ENCODE data around the gene PRKAG1. TPM values are rescaled to one million over a fixed set of nuclear protein-coding genes. Genes with fewer than 3 reads are reported as not detected.

The PRKAG1 gene
- total and polyA plus RNA-seq, 2 donors (not counting 1 experiment from before 2014, with no cell fraction given) = 28.5 to 60.0 TPM

DNA sequence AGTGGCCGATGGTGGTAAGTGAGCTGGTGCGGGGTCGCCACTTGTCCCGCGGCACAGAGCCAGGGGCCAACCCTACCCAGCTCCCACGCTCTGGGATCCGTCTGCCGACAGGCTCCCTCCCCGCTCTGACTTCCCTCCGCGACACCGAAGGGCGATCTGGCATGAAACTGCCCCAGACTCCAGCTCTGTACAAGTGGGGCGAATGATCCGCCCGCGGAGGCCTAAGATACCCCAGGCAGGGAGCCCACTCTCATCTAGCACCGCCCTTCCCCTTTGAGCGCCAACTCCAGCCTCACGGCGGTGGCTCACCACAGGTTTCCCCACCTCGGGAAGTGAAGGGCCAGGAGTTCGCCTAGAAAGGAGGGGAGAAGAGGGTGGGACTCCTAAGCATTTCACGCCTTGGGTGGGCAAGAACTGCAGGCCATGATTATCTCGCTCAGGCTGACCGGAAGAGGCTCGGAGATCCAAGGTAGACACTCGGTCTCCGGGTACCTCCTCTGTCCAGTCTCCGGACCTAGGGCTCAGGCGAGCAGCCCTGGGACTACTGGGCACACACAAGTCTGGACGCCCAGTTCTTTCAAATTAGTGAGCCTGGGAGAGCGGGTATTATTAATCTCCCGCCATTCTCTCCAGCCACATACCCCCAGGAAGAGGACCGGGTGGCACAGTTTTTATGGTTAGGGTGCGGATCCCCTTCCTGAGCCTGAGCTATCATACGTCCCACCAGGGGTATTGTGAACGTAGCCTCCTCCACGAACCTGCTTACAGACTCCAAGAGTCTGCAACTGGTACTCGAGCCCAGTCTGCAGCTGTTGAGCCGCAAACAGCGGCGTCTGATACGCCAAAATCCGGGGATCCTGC, 39.6 kb downstream of the PRKAG1 start:
- H3K4me3 Mint-ChIP-seq = peak overlapping the region; percentile 93
- Histone ChIP-seq H3K27ac (ENCODE audit: low read length in 2 of 2) (no peak overlapping the region), H3K9me3 (ENCODE audit: control extremely low read depth in 1 of 3, control insufficient read depth in 2 of 3, insufficient read depth in 1 of 3, low read length in 2 of 3) (peaks cover 0 to 25% (median 0%) of the 10 kb centered on the region in 3 donors), H3K9ac (ENCODE audit: low read length) (peak overlapping the region; percentile 76), H3K36me3 (replicated peaks in 1 of 2; ENCODE audit: control extremely low read depth in 1 of 2, control insufficient read depth in 1 of 2, extremely low read depth in 1 of 2, insufficient read depth in 2 of 2, low read length in 1 of 2) (no peaks in the 10 kb centered on the region), H2AFZ (ENCODE audit: insufficient read depth, low read depth, low read length, poor library complexity, severe bottlenecking) (peak overlapping the region; percentile 86), H3K27me3 (replicated peaks in 1 of 4; ENCODE audit: control extremely low read depth in 1 of 4, control insufficient read depth in 3 of 4, insufficient read depth in 4 of 4, low read length in 3 of 4) (peaks cover 2 to 76% (median 41%) of the 10 kb centered on the region in 4 experiments), H4K20me1 (ENCODE audit: control insufficient read depth, insufficient read depth, low read length, poor library complexity, severe bottlenecking) (peaks cover under 1% of the 10 kb centered on the region), H3K4me1 (ENCODE audit: control insufficient read depth in 2 of 2, insufficient read depth in 2 of 2, low read length in 2 of 2) (peaks cover 44 to 50% of the 10 kb centered on the region in 2 donors), H3K4me3 (ENCODE audit: control extremely low read depth in 1 of 5, extremely low read depth in 1 of 5, insufficient read depth in 1 of 5, low read depth in 2 of 5, low read length in 4 of 5) (peak overlapping the region; percentile 52 to 86 (median 63)), H3K4me2 (replicated peaks; ENCODE audit: low read depth, low read length, poor library complexity, severe bottlenecking) (peak overlapping the region; percentile 99), H3K79me2 (ENCODE audit: control insufficient read depth, insufficient read depth, low read length) (no peaks in the 10 kb centered on the region)
- CTCF ChIA-PET = interaction anchor here (0.5 to 9.0 kb wide), 20 partner anchors 9 to 187 kb away, joined by 3 to 71 read pairs (median 8); partner anchors contain the start of genes ARF3, DDX23, FKBP11 and RND1
- H3K4me1 Mint-ChIP-seq = peaks cover 54% of the 10 kb centered on the region
- no peak for ATAC-seq (ENCODE audit: low read depth)
- H3K9me3 Mint-ChIP-seq (ENCODE audit: insufficient read depth) = no peaks in the 10 kb centered on the region
- peaks cover 63% of the 10 kb centered on the region for H3K27me3 Mint-ChIP-seq
- peak overlapping the region; percentile 82 for H3K27ac Mint-ChIP-seq
- intact Hi-C loops (cut with micrococcal nuclease) = loop anchor here (1.0 to 2.0 kb wide), 4 partner anchors 9 to 151 kb away; partner anchors contain the start of gene DDX23
- POLR2A ChIA-PET = interaction anchor here (0.6 to 2.8 kb wide), 5 partner anchors 9 to 178 kb away, joined by 4 to 12 read pairs (median 7); partner anchors contain the start of gene DDX23
- TF ChIP-seq, protein P1, sequence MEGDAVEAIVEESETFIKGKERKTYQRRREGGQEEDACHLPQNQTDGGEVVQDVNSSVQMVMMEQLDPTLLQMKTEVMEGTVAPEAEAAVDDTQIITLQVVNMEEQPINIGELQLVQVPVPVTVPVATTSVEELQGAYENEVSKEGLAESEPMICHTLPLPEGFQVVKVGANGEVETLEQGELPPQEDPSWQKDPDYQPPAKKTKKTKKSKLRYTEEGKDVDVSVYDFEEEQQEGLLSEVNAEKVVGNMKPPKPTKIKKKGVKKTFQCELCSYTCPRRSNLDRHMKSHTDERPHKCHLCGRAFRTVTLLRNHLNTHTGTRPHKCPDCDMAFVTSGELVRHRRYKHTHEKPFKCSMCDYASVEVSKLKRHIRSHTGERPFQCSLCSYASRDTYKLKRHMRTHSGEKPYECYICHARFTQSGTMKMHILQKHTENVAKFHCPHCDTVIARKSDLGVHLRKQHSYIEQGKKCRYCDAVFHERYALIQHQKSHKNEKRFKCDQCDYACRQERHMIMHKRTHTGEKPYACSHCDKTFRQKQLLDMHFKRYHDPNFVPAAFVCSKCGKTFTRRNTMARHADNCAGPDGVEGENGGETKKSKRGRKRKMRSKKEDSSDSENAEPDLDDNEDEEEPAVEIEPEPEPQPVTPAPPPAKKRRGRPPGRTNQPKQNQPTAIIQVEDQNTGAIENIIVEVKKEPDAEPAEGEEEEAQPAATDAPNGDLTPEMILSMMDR (IDR thresholded peaks at IDR 0.05) = no peak
- no peak for TF ChIP-seq EZH2 (IDR thresholded peaks at IDR 0.05; ENCODE audit: borderline replicate concordance, insufficient read depth, low read depth, low read length, poor library complexity, severe bottlenecking)
- 2% methylated on average over 35 of the region's 45 CpGs for WGBS (ENCODE audit: insufficient coverage)
- peak; percentile 62 for DNase-seq

Measured in B cell (primary cell).